GM18907 (cell line): ENCODE measurements around the gene FOXP1.
A peak's percentile ranks its signal among the peaks of the same experiment; 100 is the strongest.

Source experiments
- ATAC-seq: cut with Tn5 transposase; IDR thresholded peaks from one replicate; pipeline ENCODE4 v1.9.1; 2021; ENCODE audit warnings: mild to moderate bottlenecking, moderate library complexity; ENCODE audit not compliant: unreplicated experiment

The FOXP1 gene

GRCh38 chr3:71054312-71054711 is 529.2 kb downstream of the FOXP1 start:
- ATAC-seq = no peak

- no peak for ATAC-seq
Measured at GRCh38 chr3:71053495-71053894, 530.0 kb downstream of the FOXP1 start.

GRCh38 chr3:71052716-71053115 is 530.8 kb downstream of the FOXP1 start:
- no peak for ATAC-seq

GRCh38 chr3:71051893-71052687 is 531.4 kb downstream of the FOXP1 start:
- ATAC-seq = no peak

GRCh38 chr3:71051259-71051595 is 532.3 kb downstream of the FOXP1 start:
- no peak for ATAC-seq

- ATAC-seq = peak; percentile 49
Measured at GRCh38 chr3:71050538-71051258, 532.8 kb downstream of the FOXP1 start.

GRCh38 chr3:71050166-71050537 is 533.4 kb downstream of the FOXP1 start:
- ATAC-seq = no peak

- no peak for ATAC-seq
Measured at GRCh38 chr3:71048948-71049347, 534.6 kb downstream of the FOXP1 start.

- ATAC-seq = no peak
Measured at GRCh38 chr3:71047616-71048531, 535.7 kb downstream of the FOXP1 start.

- no peak for ATAC-seq
Measured at GRCh38 chr3:71046791-71047190, 536.7 kb downstream of the FOXP1 start.

GRCh38 chr3:71045917-71046282 is 537.6 kb downstream of the FOXP1 start:
- peak; percentile 80 for ATAC-seq

GRCh38 chr3:71045212-71045916 is 538.2 kb downstream of the FOXP1 start:
- no peak for ATAC-seq

GRCh38 chr3:71042759-71043158 is 540.8 kb downstream of the FOXP1 start:
- ATAC-seq = no peak

- no peak for ATAC-seq
Measured at GRCh38 chr3:71041371-71041770, 542.2 kb downstream of the FOXP1 start.

GRCh38 chr3:71039332-71039731 is 544.2 kb downstream of the FOXP1 start:
- ATAC-seq = no peak

- no peak for ATAC-seq
Measured at GRCh38 chr3:71037775-71038174, 545.8 kb downstream of the FOXP1 start.

GRCh38 chr3:71035886-71036285 is 547.6 kb downstream of the FOXP1 start:
- no peak for ATAC-seq

GRCh38 chr3:71035314-71035713 is 548.2 kb downstream of the FOXP1 start:
- ATAC-seq = no peak

GRCh38 chr3:71033681-71034220 is 549.8 kb downstream of the FOXP1 start:
- no peak for ATAC-seq

GRCh38 chr3:71031914-71032521 is 551.5 kb downstream of the FOXP1 start:
- peak; percentile 78 for ATAC-seq
